GM23338 (cell line): Measurements from ENCODE around the gene ATG2A. TPM values are rescaled to one million over a fixed set of nuclear protein-coding genes. Genes with fewer than 3 reads are reported as not detected.

Source experiments
- ATAC-seq: fragments of 200-7000 bp; cut with Tn5 transposase; 3 replicates; pipeline ENCODE4 v1.9.1; 2020
- DNase-seq: peaks from one replicate; pipeline ENCODE4 v3.0.0-alpha.2; 2015; ENCODE audit warnings: low spot score
- H2AFZ ChIP-seq: fragments of 200-600 bp; sonication (generic); 2 replicates; pipeline ENCODE4 v1.8.0; 2016; ENCODE audit warnings: antibody characterized with exemption, mild to moderate bottlenecking, moderate library complexity
- H3F3A ChIP-seq: fragments of 200-600 bp; sonication (generic); replicated peaks from 2 replicates; pipeline ENCODE4 v1.8.0; 2017; ENCODE audit warnings: antibody characterized with exemption, mixed run types, low read depth
- H3K27ac ChIP-seq: fragments of 200-600 bp; sonication (generic); 2 replicates; pipeline ENCODE4 v1.6.1; 2016; ENCODE audit warnings: low read depth
- H3K27me3 ChIP-seq: fragments of 200-600 bp; sonication (generic); 2 replicates; pipeline ENCODE4 v1.8.0; 2016; ENCODE audit warnings: mild to moderate bottlenecking, mixed run types, moderate library complexity; ENCODE audit not compliant: insufficient read depth
- H3K36me3 ChIP-seq: fragments of 200-600 bp; sonication (generic); 2 replicates; pipeline ENCODE4 v1.8.0; 2016; ENCODE audit warnings: mild to moderate bottlenecking; ENCODE audit not compliant: insufficient read depth
- H3K4me1 ChIP-seq: fragments of 200-600 bp; sonication (generic); 2 replicates; pipeline ENCODE4 v1.8.0; 2016; ENCODE audit warnings: mild to moderate bottlenecking, moderate library complexity; ENCODE audit not compliant: insufficient read depth
- H3K4me2 ChIP-seq: fragments of 200-600 bp; sonication (generic); 2 replicates; pipeline ENCODE4 v1.7.1; 2017; ENCODE audit warnings: mixed run types
- H3K4me3 ChIP-seq: fragments of 200-600 bp; sonication (generic); 2 replicates; pipeline ENCODE4 v1.6.1; 2016; ENCODE audit warnings: mixed run types
- H3K79me2 ChIP-seq: fragments of 200-600 bp; sonication (generic); replicated peaks from 2 replicates; pipeline ENCODE4 v1.8.0; 2017; ENCODE audit warnings: mild to moderate bottlenecking; ENCODE audit not compliant: insufficient read depth
- H3K9me2 ChIP-seq: fragments of 200-600 bp; sonication (generic); 2 replicates; pipeline ENCODE4 v1.8.0; 2017; ENCODE audit not compliant: insufficient read depth
- H4K20me1 ChIP-seq: fragments of 200-600 bp; sonication (generic); replicated peaks from 2 replicates; pipeline ENCODE4 v1.8.0; 2017; ENCODE audit warnings: mild to moderate bottlenecking; ENCODE audit not compliant: insufficient read depth
- H3K27ac Mint-ChIP-seq: 2 replicates; pipeline ENCODE4 v1.8.0; 2020; ENCODE audit warnings: inconsistent platforms, mild to moderate bottlenecking, moderate library complexity, mixed read lengths
- H3K27me3 Mint-ChIP-seq: 3 replicates; pipeline ENCODE4 v1.8.0; 2022; ENCODE audit warnings: low read depth, mild to moderate bottlenecking, moderate library complexity, mixed read lengths, inconsistent platforms; ENCODE audit not compliant: insufficient read depth, poor library complexity
- H3K36me3 Mint-ChIP-seq: 3 replicates; pipeline ENCODE4 v1.8.0; 2021; ENCODE audit warnings: low read depth, mild to moderate bottlenecking, inconsistent platforms, moderate library complexity, mixed read lengths
- H3K4me1 Mint-ChIP-seq: 3 replicates; pipeline ENCODE4 v1.8.0; 2020; ENCODE audit warnings: mild to moderate bottlenecking, inconsistent platforms, mixed read lengths
- H3K4me3 Mint-ChIP-seq: 3 replicates; pipeline ENCODE4 v1.8.0; 2021; ENCODE audit warnings: moderate library complexity, mild to moderate bottlenecking, inconsistent platforms, mixed read lengths
- H3K9me3 Mint-ChIP-seq: 3 replicates; pipeline ENCODE4 v1.8.0; 2020; ENCODE audit warnings: moderate library complexity, mild to moderate bottlenecking, inconsistent platforms, mixed read lengths
- CREB1 ChIP-seq: fragments of 250-450 bp; sonication (Bioruptor Pico); IDR thresholded peaks from 2 replicates; pipeline ENCODE4 v1.5.0; 2020; ENCODE audit warnings: low read depth, mild to moderate bottlenecking, moderate library complexity
- CTCF ChIP-seq, 2 experiments: fragments of 200-600 bp in 1 of 2; sonication (generic) in 1 of 2; conservative IDR thresholded peaks; 2 replicates each; pipeline versions ENCODE4 v1.5.1 to v1.6.1; 2016 to 2017; ENCODE audit warnings: antibody characterized with exemption in 2 of 2, low read depth in 2 of 2, mild to moderate bottlenecking in 2 of 2, moderate library complexity in 1 of 2
- ETS1 ChIP-seq: IDR thresholded peaks from 2 replicates; pipeline ENCODE4 v1.6.1; 2016; ENCODE audit warnings: antibody characterized with exemption
- EZH2 ChIP-seq: fragments of 200-600 bp; sonication (generic); IDR thresholded peaks from one replicate; pipeline ENCODE4 v1.8.0; 2017; ENCODE audit warnings: antibody characterized with exemption, mild to moderate bottlenecking, low read depth; ENCODE audit not compliant: unreplicated experiment
- EZH2phosphoT487 ChIP-seq: fragments of 200-600 bp; sonication (generic); IDR thresholded peaks from one replicate; pipeline ENCODE4 v1.8.1; 2018; ENCODE audit warnings: antibody characterized with exemption; ENCODE audit not compliant: unreplicated experiment
- JUNB ChIP-seq: IDR thresholded peaks from one replicate; pipeline ENCODE4 v1.6.1; 2016; ENCODE audit warnings: antibody characterized with exemption; ENCODE audit not compliant: unreplicated experiment
- NANOG ChIP-seq: IDR thresholded peaks from 2 replicates; pipeline ENCODE4 v1.6.1; 2016; ENCODE audit warnings: antibody characterized with exemption, borderline replicate concordance
- POLR2AphosphoS5 ChIP-seq: IDR thresholded peaks from 2 replicates; pipeline ENCODE4 v1.6.1; 2016; ENCODE audit warnings: antibody characterized with exemption, low read depth
- REST ChIP-seq: IDR thresholded peaks from one replicate; pipeline ENCODE4 v1.6.1; 2018; ENCODE audit warnings: antibody characterized with exemption; ENCODE audit not compliant: unreplicated experiment
- STAT1 ChIP-seq: IDR thresholded peaks from one replicate; pipeline ENCODE4 v1.6.1; 2016; ENCODE audit warnings: antibody characterized with exemption; ENCODE audit not compliant: unreplicated experiment
- ZNF114 ChIP-seq: fragments of 250-450 bp; sonication (Bioruptor Pico); IDR thresholded peaks from 2 replicates; pipeline ENCODE4 v1.5.0; 2020; ENCODE audit warnings: mild to moderate bottlenecking, moderate library complexity
- ZNF331 ChIP-seq: fragments of 250-450 bp; sonication (Bioruptor Pico); IDR thresholded peaks from 2 replicates; pipeline ENCODE4 v1.5.0; 2020; ENCODE audit warnings: low read depth, mild to moderate bottlenecking, moderate library complexity
- polyA plus RNA-seq: library from polyadenylated mRNA; unstranded; fragments of >200 nt; fragmentation: Nextera tagmentation; extraction: Ambion mirVana; gene quantifications from 2 replicates; pipeline ENCODE4 v1.2.1, GENCODE V29; 2016
- total RNA-seq: library from RNA; depleted of rRNA; stranded (reverse); fragments of >200 nt; shearing (Covaris generic); gene quantifications from 2 replicates; pipeline ENCODE4 v1.2.3, GENCODE V29; 2014
- TF ChIP-seq, protein P1 (sequence below): fragments of 250-450 bp; sonication (Bioruptor Pico); IDR thresholded peaks from 2 replicates; pipeline ENCODE4 v1.5.0; 2020; ENCODE audit warnings: mild to moderate bottlenecking, moderate library complexity

ATG2A gene
- total and polyA plus RNA-seq, 2 experiments from 2014 or later: 8.7 to 31.7 TPM

DNA sequence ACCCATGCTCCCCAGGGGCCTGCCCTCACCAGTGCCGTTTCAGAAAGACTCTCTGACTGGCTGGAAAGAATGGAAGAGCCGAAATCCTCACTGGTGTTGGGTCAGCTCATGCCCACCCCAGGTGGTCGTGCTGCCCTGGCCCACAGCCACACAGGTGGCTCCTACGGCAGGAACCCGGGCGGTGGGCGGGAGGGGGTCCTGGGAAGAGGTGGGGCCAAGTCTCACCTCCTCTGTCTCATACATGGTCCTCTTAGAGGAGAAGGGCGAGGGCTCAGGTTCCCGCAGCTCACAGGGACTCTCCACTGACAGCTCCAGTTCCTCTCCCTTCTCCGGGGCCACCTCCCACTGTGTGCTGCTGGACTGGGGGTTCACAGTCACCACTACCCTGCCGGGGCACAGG lies 8.2 kb downstream of the ATG2A start:
- Mint-ChIP-seq H3K27me3 (peaks cover 4% of the 10 kb centered on the region), H3K9me3 (no peaks in the 10 kb centered on the region; the same call in 2 of the 3 replicates), H3K4me1 (no peaks in the 10 kb centered on the region), H3K4me3 (no peak overlapping the region), H3K36me3 (peaks cover 10% of the 10 kb centered on the region), H3K27ac (peak overlapping the region; percentile 51; the same call in 1 of the 2 replicates)
- Histone ChIP-seq H3K36me3 (no peaks in the 10 kb centered on the region), H3K27me3 (no peaks in the 10 kb centered on the region), H3K9me2 (no peaks in the 10 kb centered on the region), H3K4me2 (no peak overlapping the region), H4K20me1 (no peaks in the 10 kb centered on the region; the same call in none of the 2 replicates), H3K79me2 (no peaks in the 10 kb centered on the region), H3F3A (no peaks in the 10 kb centered on the region), H2AFZ (no peak overlapping the region), H3K4me1 (no peaks in the 10 kb centered on the region), H3K27ac (no peak overlapping the region), H3K4me3 (no peak overlapping the region)
- ATAC-seq (no peak), DNase-seq (no peak)
- TF ChIP-seq, protein P1, sequence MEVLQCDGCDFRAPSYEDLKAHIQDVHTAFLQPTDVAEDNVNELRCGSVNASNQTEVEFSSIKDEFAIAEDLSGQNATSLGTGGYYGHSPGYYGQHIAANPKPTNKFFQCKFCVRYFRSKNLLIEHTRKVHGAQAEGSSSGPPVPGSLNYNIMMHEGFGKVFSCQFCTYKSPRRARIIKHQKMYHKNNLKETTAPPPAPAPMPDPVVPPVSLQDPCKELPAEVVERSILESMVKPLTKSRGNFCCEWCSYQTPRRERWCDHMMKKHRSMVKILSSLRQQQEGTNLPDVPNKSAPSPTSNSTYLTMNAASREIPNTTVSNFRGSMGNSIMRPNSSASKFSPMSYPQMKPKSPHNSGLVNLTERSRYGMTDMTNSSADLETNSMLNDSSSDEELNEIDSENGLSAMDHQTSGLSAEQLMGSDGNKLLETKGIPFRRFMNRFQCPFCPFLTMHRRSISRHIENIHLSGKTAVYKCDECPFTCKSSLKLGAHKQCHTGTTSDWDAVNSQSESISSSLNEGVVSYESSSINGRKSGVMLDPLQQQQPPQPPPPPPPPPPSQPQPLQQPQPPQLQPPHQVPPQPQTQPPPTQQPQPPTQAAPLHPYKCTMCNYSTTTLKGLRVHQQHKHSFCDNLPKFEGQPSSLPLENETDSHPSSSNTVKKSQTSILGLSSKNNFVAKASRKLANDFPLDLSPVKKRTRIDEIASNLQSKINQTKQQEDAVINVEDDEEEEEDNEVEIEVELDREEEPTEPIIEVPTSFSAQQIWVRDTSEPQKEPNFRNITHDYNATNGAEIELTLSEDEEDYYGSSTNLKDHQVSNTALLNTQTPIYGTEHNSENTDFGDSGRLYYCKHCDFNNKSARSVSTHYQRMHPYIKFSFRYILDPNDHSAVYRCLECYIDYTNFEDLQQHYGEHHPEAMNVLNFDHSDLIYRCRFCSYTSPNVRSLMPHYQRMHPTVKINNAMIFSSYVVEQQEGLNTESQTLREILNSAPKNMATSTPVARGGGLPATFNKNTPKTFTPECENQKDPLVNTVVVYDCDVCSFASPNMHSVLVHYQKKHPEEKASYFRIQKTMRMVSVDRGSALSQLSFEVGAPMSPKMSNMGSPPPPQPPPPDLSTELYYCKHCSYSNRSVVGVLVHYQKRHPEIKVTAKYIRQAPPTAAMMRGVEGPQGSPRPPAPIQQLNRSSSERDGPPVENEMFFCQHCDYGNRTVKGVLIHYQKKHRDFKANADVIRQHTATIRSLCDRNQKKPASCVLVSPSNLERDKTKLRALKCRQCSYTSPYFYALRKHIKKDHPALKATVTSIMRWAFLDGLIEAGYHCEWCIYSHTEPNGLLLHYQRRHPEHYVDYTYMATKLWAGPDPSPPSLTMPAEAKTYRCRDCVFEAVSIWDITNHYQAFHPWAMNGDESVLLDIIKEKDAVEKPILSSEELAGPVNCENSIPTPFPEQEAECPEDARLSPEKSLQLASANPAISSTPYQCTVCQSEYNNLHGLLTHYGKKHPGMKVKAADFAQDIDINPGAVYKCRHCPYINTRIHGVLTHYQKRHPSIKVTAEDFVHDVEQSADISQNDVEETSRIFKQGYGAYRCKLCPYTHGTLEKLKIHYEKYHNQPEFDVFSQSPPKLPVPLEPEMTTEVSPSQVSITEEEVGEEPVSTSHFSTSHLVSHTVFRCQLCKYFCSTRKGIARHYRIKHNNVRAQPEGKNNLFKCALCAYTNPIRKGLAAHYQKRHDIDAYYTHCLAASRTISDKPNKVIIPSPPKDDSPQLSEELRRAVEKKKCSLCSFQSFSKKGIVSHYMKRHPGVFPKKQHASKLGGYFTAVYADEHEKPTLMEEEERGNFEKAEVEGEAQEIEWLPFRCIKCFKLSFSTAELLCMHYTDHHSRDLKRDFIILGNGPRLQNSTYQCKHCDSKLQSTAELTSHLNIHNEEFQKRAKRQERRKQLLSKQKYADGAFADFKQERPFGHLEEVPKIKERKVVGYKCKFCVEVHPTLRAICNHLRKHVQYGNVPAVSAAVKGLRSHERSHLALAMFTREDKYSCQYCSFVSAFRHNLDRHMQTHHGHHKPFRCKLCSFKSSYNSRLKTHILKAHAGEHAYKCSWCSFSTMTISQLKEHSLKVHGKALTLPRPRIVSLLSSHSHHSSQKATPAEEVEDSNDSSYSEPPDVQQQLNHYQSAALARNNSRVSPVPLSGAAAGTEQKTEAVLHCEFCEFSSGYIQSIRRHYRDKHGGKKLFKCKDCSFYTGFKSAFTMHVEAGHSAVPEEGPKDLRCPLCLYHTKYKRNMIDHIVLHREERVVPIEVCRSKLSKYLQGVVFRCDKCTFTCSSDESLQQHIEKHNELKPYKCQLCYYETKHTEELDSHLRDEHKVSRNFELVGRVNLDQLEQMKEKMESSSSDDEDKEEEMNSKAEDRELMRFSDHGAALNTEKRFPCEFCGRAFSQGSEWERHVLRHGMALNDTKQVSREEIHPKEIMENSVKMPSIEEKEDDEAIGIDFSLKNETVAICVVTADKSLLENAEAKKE (CRISPR knock-in tag): no peak
- no peak for TF ChIP-seq ETS1
- TF ChIP-seq ZNF331: no peak
- no peak for TF ChIP-seq CTCF (conservative IDR thresholded peaks at IDR 0.05; ENCODE audit: low read depth in 2 of 2)
- TF ChIP-seq REST: no peak
- TF ChIP-seq ZNF114: no peak
- no peak for TF ChIP-seq EZH2phosphoT487
- no peak for TF ChIP-seq POLR2AphosphoS5
- no peak for TF ChIP-seq CREB1 (CRISPR knock-in tag)
- TF ChIP-seq EZH2: no peak
- TF ChIP-seq STAT1: no peak
- no peak for TF ChIP-seq JUNB
- no peak for TF ChIP-seq NANOG
